ENCODE measurements around the gene FHAD1. TPM values are rescaled to one million over a fixed set of nuclear protein-coding genes. Genes with fewer than 3 reads are reported as not detected.

FHAD1 gene
- total RNA-seq, 1 experiment from 2014 or later: 0.87 TPM

- DNase-seq (ENCODE audit: low read depth): no peak
Observed at GRCh38 chr1:15393475-15394257, 146.6 kb downstream of the FHAD1 start.

- DNase-seq (ENCODE audit: low read depth): no peak
Observed at GRCh38 chr1:15394258-15394690, 147.3 kb downstream of the FHAD1 start.

- DNase-seq (ENCODE audit: low read depth): no peak
Observed at GRCh38 chr1:15397236-15397635, 150.2 kb downstream of the FHAD1 start.

GRCh38 chr1:15399710-15400109 lies 152.7 kb downstream of the FHAD1 start:
- DNase-seq (ENCODE audit: low read depth): no peak

GRCh38 chr1:15400627-15401026 lies 153.6 kb downstream of the FHAD1 start:
- DNase-seq (ENCODE audit: low read depth): no peak

- no peak for DNase-seq (ENCODE audit: low read depth)
Observed at GRCh38 chr1:15401391-15402055, 154.5 kb downstream of the FHAD1 start.

GRCh38 chr1:15402809-15403450 lies 155.9 kb downstream of the FHAD1 start:
- DNase-seq (ENCODE audit: low read depth): no peak

GRCh38 chr1:15403962-15404580 lies 157.0 kb downstream of the FHAD1 start:
- no peak for DNase-seq (ENCODE audit: low read depth)

GRCh38 chr1:15405106-15405850 lies 158.3 kb downstream of the FHAD1 start:
- DNase-seq (ENCODE audit: low read depth): no peak

GRCh38 chr1:15406614-15407559 lies 159.9 kb downstream of the FHAD1 start:
- DNase-seq (ENCODE audit: low read depth): peak; percentile 49

GRCh38 chr1:15407580-15407979 lies 160.6 kb downstream of the FHAD1 start:
- DNase-seq (ENCODE audit: low read depth): no peak

- no peak for DNase-seq (ENCODE audit: low read depth)
Observed at GRCh38 chr1:15408890-15409387, 161.9 kb downstream of the FHAD1 start.

GRCh38 chr1:15409388-15410222 lies 162.6 kb downstream of the FHAD1 start, which contains the start of gene EFHD2:
TSS of gene EFHD2 (plus strand) at chr1:15409888. CDS start at chr1:15409972, 84 bp downstream.
- peak; percentile 56 for DNase-seq (ENCODE audit: low read depth)

- DNase-seq (ENCODE audit: low read depth): no peak
Observed at GRCh38 chr1:15410223-15410883, 163.3 kb downstream of the FHAD1 start.

- no peak for DNase-seq (ENCODE audit: low read depth)
Observed at GRCh38 chr1:15410884-15411245, 163.8 kb downstream of the FHAD1 start.

GRCh38 chr1:15411593-15412137 lies 164.6 kb downstream of the FHAD1 start:
- no peak for DNase-seq (ENCODE audit: low read depth)

GRCh38 chr1:15412175-15412800 lies 165.3 kb downstream of the FHAD1 start:
- no peak for DNase-seq (ENCODE audit: low read depth)
